Measurements from ENCODE around the gene IPPK. TPM values are rescaled to one million over a fixed set of nuclear protein-coding genes. Genes with fewer than 3 reads are reported as not detected.

IPPK gene
- total RNA-seq, 5 donors from 2014 or later (not counting 1 experiment from before 2014, with no cell fraction given), result 7.5 to 9.6 (median 8.3) TPM

DNA sequence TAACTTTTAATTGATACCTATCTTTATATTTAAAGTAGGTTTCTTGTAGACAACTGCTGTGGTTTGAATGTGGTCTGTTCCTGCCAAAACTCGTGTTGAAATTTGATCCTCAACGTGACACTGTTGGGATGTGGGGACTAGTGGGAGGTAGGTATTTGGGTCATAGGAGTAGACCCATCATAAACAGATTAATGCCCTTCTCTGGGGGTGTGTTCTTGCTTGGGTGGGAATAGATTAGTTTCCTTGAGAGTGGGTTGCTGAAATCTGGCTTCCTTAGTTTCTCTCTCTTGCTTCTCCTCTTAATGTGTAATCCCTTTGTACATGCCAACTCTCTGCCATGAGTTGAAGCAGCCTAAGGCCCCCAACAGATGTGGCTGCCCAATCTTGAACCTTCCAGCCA is 34.6 kb upstream of the IPPK start:
- Histone ChIP-seq H3K36me3 (ENCODE audit: control insufficient read depth in 2 of 2, extremely low read depth in 1 of 2, insufficient read depth in 1 of 2, low read length in 1 of 2) (peaks cover 0 to 5% of the 10 kb centered on the region in 2 donors), H3K27me3 (replicated peaks in 1 of 2; ENCODE audit: control insufficient read depth in 2 of 2, extremely low read depth in 1 of 2, insufficient read depth in 2 of 2, low read length in 1 of 2) (no peaks in the 10 kb centered on the region), H3K4me3 (ENCODE audit: control insufficient read depth in 1 of 2, extremely low read depth in 1 of 2, low read length in 1 of 2) (no peak overlapping the region), H3K9me3 (no peaks in the 10 kb centered on the region), H3K27ac (ENCODE audit: low read length) (no peak overlapping the region), H3K4me1 (ENCODE audit: control insufficient read depth in 1 of 2, extremely low read depth in 1 of 2, insufficient read depth in 2 of 2, low read length in 2 of 2) (no peaks in the 10 kb centered on the region)
- no CpG with 5 or more reads among the region's 2 CpGs for WGBS (ENCODE audit: insufficient coverage)
- no peak for ATAC-seq (replicated peaks in 1 of 4)
- POLR2A ChIA-PET, result interaction anchor here in 1 of 2 donors (0.6 kb wide), 1 partner anchor 169 kb away, joined by 3 read pairs; the partner anchor contains the start of gene ECM2
- H3K4me1 Mint-ChIP-seq, result peaks cover 4 to 6% (median 4%) of the 10 kb centered on the region in 3 donors
- CTCF ChIA-PET, result no interaction called here
- no peaks in the 10 kb centered on the region for H3K9me3 Mint-ChIP-seq
- H3K27ac Mint-ChIP-seq, result no peak overlapping the region
- H3K4me3 Mint-ChIP-seq, result no peak overlapping the region
- DNase-seq, result no peak
- peaks cover 20% of the 10 kb centered on the region for H3K36me3 Mint-ChIP-seq
- peaks cover 0 to 4% of the 10 kb centered on the region in 2 donors for H3K27me3 Mint-ChIP-seq

DNA sequence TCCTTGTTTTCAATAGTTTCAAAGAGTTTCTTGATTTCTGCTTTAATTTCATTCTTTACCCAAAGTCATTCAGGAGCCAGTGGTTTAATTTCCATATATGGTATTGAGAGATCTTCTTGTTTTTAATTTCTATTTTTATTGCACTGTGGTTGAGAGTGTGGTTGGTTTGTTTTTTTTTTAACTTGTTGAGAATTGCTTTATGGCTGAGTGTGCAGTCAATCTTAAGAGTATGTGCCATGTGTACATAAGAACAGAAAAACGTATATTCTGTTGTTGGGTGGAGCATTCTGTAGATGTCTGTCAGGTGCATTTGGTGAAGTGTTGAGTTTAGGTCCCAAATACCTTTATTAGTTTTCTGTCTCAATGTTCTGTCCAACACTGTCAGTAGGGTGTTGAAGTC is 26.7 kb upstream of the IPPK start:
- no peak overlapping the region for H3K27ac ChIP-seq (ENCODE audit: low read length)
- CTCF ChIA-PET, result no interaction called here
- H3K4me3 Mint-ChIP-seq, result no peak overlapping the region
- H3K27me3 Mint-ChIP-seq, result peaks cover 0 to 8% of the 10 kb centered on the region in 2 donors
- H3K36me3 Mint-ChIP-seq, result peaks cover 16% of the 10 kb centered on the region
- H3K27me3 ChIP-seq (replicated peaks in 1 of 2; ENCODE audit: control insufficient read depth in 2 of 2, extremely low read depth in 1 of 2, insufficient read depth in 2 of 2, low read length in 1 of 2), result no peaks in the 10 kb centered on the region
- H3K4me3 ChIP-seq (ENCODE audit: control insufficient read depth in 1 of 2, extremely low read depth in 1 of 2, low read length in 1 of 2), result no peak overlapping the region
- ATAC-seq (replicated peaks in 1 of 4), result no peak
- peaks cover 16 to 56% (median 43%) of the 10 kb centered on the region in 3 donors for H3K9me3 Mint-ChIP-seq
- no CpG with 5 or more reads among the region's 1 CpG for WGBS (ENCODE audit: insufficient coverage)
- H3K4me1 Mint-ChIP-seq, result peaks cover 0 to 10% (median 6%) of the 10 kb centered on the region in 3 donors
- H3K4me1 ChIP-seq (ENCODE audit: control insufficient read depth in 1 of 2, extremely low read depth in 1 of 2, insufficient read depth in 2 of 2, low read length in 2 of 2), result no peaks in the 10 kb centered on the region
- H3K27ac Mint-ChIP-seq, result no peak overlapping the region
- H3K36me3 ChIP-seq (ENCODE audit: control insufficient read depth in 2 of 2, extremely low read depth in 1 of 2, insufficient read depth in 1 of 2, low read length in 1 of 2), result no peaks in the 10 kb centered on the region
- POLR2A ChIA-PET, result no interaction called here
- DNase-seq, result no peak
- H3K9me3 ChIP-seq, result peaks cover 4% of the 10 kb centered on the region

DNA sequence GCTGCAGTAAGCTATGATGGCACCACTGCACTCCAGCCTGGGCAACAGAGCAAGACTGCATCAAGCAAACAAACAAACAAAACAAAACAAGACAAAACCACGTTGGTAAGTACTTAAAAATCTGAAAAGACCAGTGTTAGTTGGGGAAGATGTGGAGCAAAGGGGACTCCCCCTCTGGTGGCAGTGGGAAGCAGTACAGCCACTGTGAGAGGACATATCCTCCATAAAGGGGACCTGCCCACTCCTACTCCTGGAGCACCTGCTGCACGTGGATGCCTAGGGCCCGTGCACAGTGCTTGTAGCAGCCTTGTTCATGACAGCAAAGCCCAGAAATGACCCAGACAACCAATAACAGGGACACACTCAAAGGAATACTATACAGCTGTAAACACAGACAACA is 17.0 kb upstream of the IPPK start:
- Histone ChIP-seq H3K27ac (ENCODE audit: low read length) (no peak overlapping the region), H3K36me3 (ENCODE audit: control insufficient read depth in 2 of 2, extremely low read depth in 1 of 2, insufficient read depth in 1 of 2, low read length in 1 of 2) (no peaks in the 10 kb centered on the region), H3K9me3 (no peaks in the 10 kb centered on the region), H3K4me3 (ENCODE audit: control insufficient read depth in 1 of 2, extremely low read depth in 1 of 2, low read length in 1 of 2) (no peak overlapping the region), H3K27me3 (replicated peaks in 1 of 2; ENCODE audit: control insufficient read depth in 2 of 2, extremely low read depth in 1 of 2, insufficient read depth in 2 of 2, low read length in 1 of 2) (peaks cover 0 to 2% of the 10 kb centered on the region in 2 experiments), H3K4me1 (ENCODE audit: control insufficient read depth in 1 of 2, extremely low read depth in 1 of 2, insufficient read depth in 2 of 2, low read length in 2 of 2) (no peaks in the 10 kb centered on the region)
- no peaks in the 10 kb centered on the region for H3K4me1 Mint-ChIP-seq
- CTCF ChIA-PET, result no interaction called here
- peaks cover 0 to 20% (median 10%) of the 10 kb centered on the region in 3 donors for H3K9me3 Mint-ChIP-seq
- no peak overlapping the region for H3K4me3 Mint-ChIP-seq
- no peak overlapping the region for H3K27ac Mint-ChIP-seq
- POLR2A ChIA-PET, result no interaction called here
- H3K27me3 Mint-ChIP-seq, result no peaks in the 10 kb centered on the region
- no peaks in the 10 kb centered on the region for H3K36me3 Mint-ChIP-seq
- no CpG with 5 or more reads among the region's 3 CpGs for WGBS (ENCODE audit: insufficient coverage)
- DNase-seq (no peak), ATAC-seq (replicated peaks in 1 of 4) (no peak)

DNA sequence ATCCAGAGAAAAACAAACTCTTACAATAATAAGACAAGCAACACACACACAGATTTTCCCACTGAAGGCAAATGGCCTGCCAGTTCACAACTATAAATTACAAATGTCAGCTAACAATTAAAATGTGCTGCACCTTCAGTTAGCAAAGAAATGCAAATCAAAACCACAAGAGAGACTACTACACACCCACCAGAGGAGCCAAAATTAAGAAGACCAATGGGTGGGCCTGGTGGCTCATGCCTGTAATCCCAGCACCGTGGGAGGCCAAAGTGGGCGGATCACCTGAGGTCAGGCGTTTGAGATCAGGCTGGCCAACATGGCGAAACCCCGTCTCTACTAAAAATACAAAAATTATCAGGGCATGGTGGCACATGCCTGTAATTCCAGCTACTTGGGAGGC is 15.1 kb upstream of the IPPK start:
- WGBS (ENCODE audit: insufficient coverage), result 69% methylated on average over 5 of the region's 5 CpGs
- H3K27me3 Mint-ChIP-seq, result no peaks in the 10 kb centered on the region
- Histone ChIP-seq H3K9me3 (no peaks in the 10 kb centered on the region), H3K4me3 (ENCODE audit: control insufficient read depth in 1 of 2, extremely low read depth in 1 of 2, low read length in 1 of 2) (no peak overlapping the region), H3K27ac (ENCODE audit: low read length) (no peak overlapping the region), H3K27me3 (replicated peaks in 1 of 2; ENCODE audit: control insufficient read depth in 2 of 2, extremely low read depth in 1 of 2, insufficient read depth in 2 of 2, low read length in 1 of 2) (peaks cover 0 to 2% of the 10 kb centered on the region in 2 experiments), H3K4me1 (ENCODE audit: control insufficient read depth in 1 of 2, extremely low read depth in 1 of 2, insufficient read depth in 2 of 2, low read length in 2 of 2) (no peaks in the 10 kb centered on the region), H3K36me3 (ENCODE audit: control insufficient read depth in 2 of 2, extremely low read depth in 1 of 2, insufficient read depth in 1 of 2, low read length in 1 of 2) (no peaks in the 10 kb centered on the region)
- no peak overlapping the region for H3K27ac Mint-ChIP-seq
- H3K36me3 Mint-ChIP-seq, result no peaks in the 10 kb centered on the region
- no peak overlapping the region for H3K4me3 Mint-ChIP-seq
- peaks cover 0 to 4% (median 1%) of the 10 kb centered on the region in 3 donors for H3K9me3 Mint-ChIP-seq
- ChIA-PET POLR2A (no interaction called here), CTCF (no interaction called here)
- no peaks in the 10 kb centered on the region for H3K4me1 Mint-ChIP-seq
- DNase-seq (no peak), ATAC-seq (replicated peaks in 1 of 4) (no peak)

DNA sequence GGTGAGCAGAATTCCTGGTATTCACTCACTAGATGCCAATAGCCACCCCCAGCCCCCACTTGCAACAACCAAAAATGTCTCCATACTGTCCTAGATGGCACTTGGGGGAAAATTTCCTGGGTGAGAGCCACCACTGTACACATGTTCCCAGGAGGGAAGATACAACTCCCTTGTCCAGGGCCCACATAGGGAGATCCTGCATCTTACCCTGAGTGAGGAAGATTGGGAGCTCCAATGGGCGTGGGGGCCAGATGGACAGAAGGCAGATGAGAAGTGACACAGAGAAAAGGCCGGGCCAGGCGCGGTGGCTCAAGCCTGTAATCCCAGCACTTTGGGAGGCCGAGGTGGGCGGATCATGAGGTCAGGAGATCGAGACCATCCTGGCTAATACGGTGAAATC is 12.3 kb upstream of the IPPK start:
- Mint-ChIP-seq H3K4me1 (peaks cover 0 to 2% (median 0%) of the 10 kb centered on the region in 3 donors), H3K27ac (no peak overlapping the region), H3K36me3 (no peaks in the 10 kb centered on the region), H3K9me3 (no peaks in the 10 kb centered on the region), H3K4me3 (no peak overlapping the region), H3K27me3 (no peaks in the 10 kb centered on the region)
- Histone ChIP-seq H3K27ac (ENCODE audit: low read length) (no peak overlapping the region), H3K9me3 (no peaks in the 10 kb centered on the region), H3K36me3 (ENCODE audit: control insufficient read depth in 2 of 2, extremely low read depth in 1 of 2, insufficient read depth in 1 of 2, low read length in 1 of 2) (no peaks in the 10 kb centered on the region), H3K27me3 (replicated peaks in 1 of 2; ENCODE audit: control insufficient read depth in 2 of 2, extremely low read depth in 1 of 2, insufficient read depth in 2 of 2, low read length in 1 of 2) (no peaks in the 10 kb centered on the region), H3K4me1 (ENCODE audit: control insufficient read depth in 1 of 2, extremely low read depth in 1 of 2, insufficient read depth in 2 of 2, low read length in 2 of 2) (no peaks in the 10 kb centered on the region), H3K4me3 (ENCODE audit: control insufficient read depth in 1 of 2, extremely low read depth in 1 of 2, low read length in 1 of 2) (no peak overlapping the region)
- WGBS (ENCODE audit: insufficient coverage), result 90% methylated on average over 4 of the region's 8 CpGs
- CTCF ChIA-PET, result no interaction called here
- POLR2A ChIA-PET, result no interaction called here
- no peak for DNase-seq
- ATAC-seq (replicated peaks in 1 of 4), result no peak

DNA sequence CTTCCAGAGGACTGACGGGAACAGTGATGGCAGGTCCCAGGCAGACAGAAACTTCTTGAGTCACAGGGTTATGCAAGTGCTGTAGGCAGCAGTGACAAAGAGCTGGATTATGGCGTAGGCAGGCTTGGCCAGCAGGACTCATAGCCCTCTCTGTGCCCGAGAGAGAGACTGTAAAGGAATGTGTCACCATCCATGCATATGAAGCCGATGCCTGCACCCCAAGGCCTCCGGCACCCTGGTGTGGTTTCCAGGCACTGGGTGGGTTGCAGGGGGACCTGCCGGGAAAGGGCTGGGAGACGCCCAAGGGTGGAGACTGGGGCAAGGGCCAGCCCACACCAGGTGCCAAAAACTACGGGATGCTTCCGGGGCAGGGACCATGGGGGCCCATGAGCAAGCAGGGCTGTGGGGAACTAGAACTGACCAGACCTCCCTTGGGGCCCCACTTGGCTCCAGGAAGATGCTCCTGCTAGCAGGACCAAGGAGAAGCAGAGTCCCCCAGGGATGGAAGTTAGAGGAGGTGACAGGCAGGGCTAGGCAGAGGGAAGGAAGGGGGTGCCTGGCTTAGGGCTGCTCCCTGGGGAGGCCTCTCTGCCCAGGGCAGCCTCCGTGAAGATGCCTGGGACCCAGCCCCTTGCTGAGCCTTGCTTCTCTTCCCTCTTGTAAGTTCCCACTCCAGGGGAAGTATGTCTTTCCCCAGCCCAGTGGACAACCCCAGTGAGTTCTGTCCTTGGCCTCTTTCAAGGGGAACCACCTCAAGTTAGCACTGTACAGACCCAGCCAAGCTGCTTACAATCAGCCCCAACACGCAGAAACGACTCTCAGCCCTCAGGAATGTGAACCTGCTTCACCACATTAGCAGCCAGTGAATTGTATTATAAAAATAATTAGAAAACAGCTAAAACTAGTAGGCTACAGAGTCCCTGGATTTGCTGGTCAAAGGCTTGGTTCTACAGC is 10.5 kb upstream of the IPPK start:
- DNase-seq (no peak), ATAC-seq (replicated peaks in 1 of 4) (no peak)
- Histone ChIP-seq H3K4me1 (ENCODE audit: control insufficient read depth in 1 of 2, extremely low read depth in 1 of 2, insufficient read depth in 2 of 2, low read length in 2 of 2) (peaks cover 0 to 2% of the 10 kb centered on the region in 2 experiments), H3K27me3 (replicated peaks in 1 of 2; ENCODE audit: control insufficient read depth in 2 of 2, extremely low read depth in 1 of 2, insufficient read depth in 2 of 2, low read length in 1 of 2) (no peaks in the 10 kb centered on the region), H3K9me3 (no peaks in the 10 kb centered on the region), H3K27ac (ENCODE audit: low read length) (no peak overlapping the region), H3K4me3 (ENCODE audit: control insufficient read depth in 1 of 2, extremely low read depth in 1 of 2, low read length in 1 of 2) (no peak overlapping the region), H3K36me3 (ENCODE audit: control insufficient read depth in 2 of 2, extremely low read depth in 1 of 2, insufficient read depth in 1 of 2, low read length in 1 of 2) (no peaks in the 10 kb centered on the region)
- CTCF ChIA-PET, result no interaction called here
- H3K36me3 Mint-ChIP-seq, result no peaks in the 10 kb centered on the region
- H3K9me3 Mint-ChIP-seq, result no peaks in the 10 kb centered on the region
- peaks cover 0 to 7% (median 2%) of the 10 kb centered on the region in 3 donors for H3K4me1 Mint-ChIP-seq
- no peaks in the 10 kb centered on the region for H3K27me3 Mint-ChIP-seq
- H3K4me3 Mint-ChIP-seq, result no peak overlapping the region
- POLR2A ChIA-PET, result no interaction called here
- 90% methylated on average over 10 of the region's 12 CpGs for WGBS (ENCODE audit: insufficient coverage)
- no peak overlapping the region for H3K27ac Mint-ChIP-seq
